Measurements from ENCODE around the gene ZNF219. TPM values are rescaled to one million over a fixed set of nuclear protein-coding genes. Genes with fewer than 3 reads are reported as not detected.

The ZNF219 gene
- total RNA-seq, 4 donors from 2014 or later = 15.2 to 54.1 (median 38.4) TPM

- no peak for TF ChIP-seq CTCF (IDR thresholded peaks at IDR 0.05; ENCODE audit: low read depth)
Measured at GRCh38 chr14:21120686-21121085, 22.2 kb upstream of the ZNF219 start.

DNA sequence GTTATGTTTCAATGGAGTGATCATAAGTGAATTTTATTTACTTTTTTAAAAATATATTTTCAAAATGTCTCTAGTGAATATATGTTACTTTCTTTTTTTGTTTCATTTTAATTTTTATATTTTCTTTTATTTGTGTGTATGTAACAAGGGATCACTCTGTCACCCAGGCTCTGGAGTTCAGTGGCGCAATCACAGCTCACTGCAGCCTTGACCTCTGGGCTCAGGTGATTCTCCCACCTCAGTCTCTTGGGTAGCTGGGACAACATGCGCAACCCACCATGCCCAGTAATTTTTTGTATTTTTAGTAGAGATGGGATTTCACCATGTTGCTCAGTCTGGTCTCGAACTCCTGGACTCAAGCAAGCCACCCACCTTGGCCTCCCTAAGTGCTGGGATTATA lies 20.5 kb upstream of the ZNF219 start:
- TF ChIP-seq CTCF (IDR thresholded peaks at IDR 0.05; ENCODE audit: low read depth) = no peak

DNA sequence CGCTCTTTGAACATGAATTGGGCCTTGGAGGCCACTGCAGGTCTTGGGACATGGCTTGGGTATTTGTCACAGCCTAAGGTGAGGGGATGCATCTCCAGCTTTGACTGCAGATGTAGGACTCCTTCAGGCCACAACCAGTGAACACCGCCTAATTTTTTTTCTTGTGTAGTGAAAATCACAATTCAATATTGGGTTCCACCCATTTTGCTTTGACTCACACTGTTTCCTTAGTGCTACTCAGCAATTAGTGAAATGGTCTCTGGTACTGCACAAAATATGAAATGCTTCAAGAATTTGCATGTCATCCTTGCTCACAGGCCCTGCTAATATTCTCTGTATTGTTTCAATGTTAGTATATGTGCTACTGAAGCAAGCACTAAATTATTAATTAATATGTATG lies 14.9 kb upstream of the ZNF219 start:
- no peak for TF ChIP-seq CTCF (IDR thresholded peaks at IDR 0.05; ENCODE audit: low read depth)

DNA sequence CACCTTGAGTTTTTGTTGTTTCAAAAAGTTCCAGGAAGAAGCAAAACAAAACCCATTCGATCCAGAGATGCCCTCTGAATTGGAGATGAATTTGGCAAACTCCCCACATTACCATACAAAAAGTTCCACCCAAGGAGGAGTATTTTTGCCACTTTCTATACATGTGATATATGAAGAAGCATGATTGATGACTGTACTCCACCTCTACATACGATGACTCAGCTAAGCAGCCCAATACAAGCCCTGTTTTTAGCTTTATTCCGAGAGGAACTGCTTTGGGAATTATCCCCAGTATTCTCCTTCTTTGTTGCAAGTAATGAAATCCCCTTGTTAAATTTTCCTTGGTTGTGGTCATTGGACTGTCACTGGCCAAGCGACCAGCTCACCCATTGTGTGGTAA lies 13.8 kb upstream of the ZNF219 start:
- no peak for TF ChIP-seq CTCF (IDR thresholded peaks at IDR 0.05; ENCODE audit: low read depth)

DNA sequence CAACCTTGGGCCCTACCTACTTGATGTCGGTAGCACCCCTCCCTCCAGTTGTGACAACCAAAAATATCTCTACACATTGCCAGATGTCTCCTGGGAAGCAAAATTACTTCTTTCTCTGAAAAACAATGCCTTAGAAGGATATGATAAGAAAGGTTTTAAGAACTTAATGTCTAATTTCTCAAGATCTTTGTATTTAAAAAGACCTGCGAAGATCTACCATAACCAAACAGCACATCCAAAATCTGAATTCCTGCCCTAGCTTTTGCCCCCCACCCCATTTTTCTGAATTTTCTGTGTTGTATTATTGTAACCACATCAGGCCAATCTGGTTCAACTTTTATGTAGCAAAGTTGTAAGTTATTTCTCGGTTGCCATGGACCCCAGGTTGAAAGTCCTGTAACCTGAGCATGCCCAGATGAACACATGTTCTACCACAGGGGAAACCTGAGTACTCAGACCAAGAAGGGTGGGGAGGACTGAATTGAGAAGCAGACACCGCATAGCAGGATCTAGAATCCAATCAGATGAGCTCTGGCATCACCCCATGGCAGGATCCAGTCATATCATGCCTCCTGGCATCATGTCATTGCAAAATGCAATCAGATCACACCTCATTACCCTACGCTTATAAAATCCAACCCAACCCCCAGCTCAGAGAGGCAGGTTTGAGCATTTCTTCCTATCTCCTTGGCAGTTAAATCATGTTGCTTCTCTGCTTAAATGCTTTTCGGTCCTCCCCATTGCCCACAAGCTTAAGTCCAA lies 11.1 kb upstream of the ZNF219 start:
- TF ChIP-seq CTCF (IDR thresholded peaks at IDR 0.05; ENCODE audit: low read depth) = no peak

DNA sequence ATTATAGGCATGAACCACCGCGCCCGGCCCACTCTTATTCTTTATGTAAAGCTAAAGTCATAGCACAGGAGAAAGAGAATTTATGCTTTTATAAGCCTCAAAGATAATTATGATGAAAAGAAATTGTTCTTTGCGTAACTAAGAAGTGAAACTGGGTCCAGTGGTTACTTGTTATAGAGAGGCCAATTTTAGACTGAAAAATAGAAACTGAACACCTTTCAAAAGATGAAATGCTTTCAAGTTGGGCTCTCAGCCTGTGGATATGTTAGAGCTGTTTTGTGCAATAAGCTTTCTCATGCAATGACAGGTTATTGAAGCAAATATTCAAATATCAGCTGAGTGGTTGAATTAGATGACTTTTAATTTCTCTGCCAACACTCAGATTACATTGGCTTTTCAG lies 10.3 kb upstream of the ZNF219 start:
- TF ChIP-seq CTCF (IDR thresholded peaks at IDR 0.05; ENCODE audit: low read depth) = no peak

GRCh38 chr14:21107283-21107800 lies 8.9 kb upstream of the ZNF219 start:
- no peak for TF ChIP-seq CTCF (IDR thresholded peaks at IDR 0.05; ENCODE audit: low read depth)

Measured in subcutaneous adipose tissue (tissue), 4 donors.